HL-60 (cell line): ENCODE data around the gene GPR137.

ENCODE experiments used
- DNase-seq, 2 experiments: peaks; one replicate each; pipeline ENCODE4 v3.0.0-alpha.2; 2010 to 2020; ENCODE audit warnings: low read depth in 1 of 2, low spot score in 1 of 2
- H3K27ac ChIP-seq: fragments of 250-450 bp; sonication (Bioruptor Pico); replicated peaks from 2 replicates; pipeline ENCODE4 v1.5.1; 2020; ENCODE audit warnings: mild to moderate bottlenecking, moderate library complexity
- H3K27me3 ChIP-seq: fragments of 250-450 bp; sonication (Bioruptor Pico); 2 replicates; pipeline ENCODE4 v1.5.1; 2021; ENCODE audit warnings: mild to moderate bottlenecking, moderate library complexity; ENCODE audit not compliant: insufficient read depth, poor library complexity, severe bottlenecking
- H3K4me3 ChIP-seq: replicated peaks from 2 replicates; pipeline ENCODE4 v1.5.1; 2011; ENCODE audit warnings: mild to moderate bottlenecking, control low read depth, low read length; ENCODE audit not compliant: insufficient read depth
- CTCF ChIP-seq: IDR thresholded peaks from one replicate; pipeline ENCODE4 v1.5.1; 2011; ENCODE audit warnings: low read length, control low read depth, inconsistent platforms; ENCODE audit not compliant: insufficient read depth
- GABPA ChIP-seq: IDR thresholded peaks from 2 replicates; pipeline ENCODE4 v1.6.1; 2012; ENCODE audit warnings: low read depth
- POLR2AphosphoS5 ChIP-seq: IDR thresholded peaks from 2 replicates; pipeline ENCODE4 v1.6.1; 2012; ENCODE audit warnings: low read depth
- REST ChIP-seq: IDR thresholded peaks from 2 replicates; pipeline ENCODE4 v1.6.1; 2012; ENCODE audit warnings: low read depth; ENCODE audit not compliant: insufficient replicate concordance
- SPI1 ChIP-seq: IDR thresholded peaks from 2 replicates; pipeline ENCODE4 v1.6.1; 2012; ENCODE audit warnings: low read depth, mild to moderate bottlenecking, borderline replicate concordance

Gene GPR137

GRCh38 chr11:64290352-64291261 is 5.0 kb downstream of the GPR137 start:
- DNase-seq, result no peak
- no peak for TF ChIP-seq POLR2AphosphoS5
- no peak for TF ChIP-seq SPI1
- no peak for TF ChIP-seq REST
- TF ChIP-seq CTCF, result no peak
- no peak for TF ChIP-seq GABPA
- no peak overlapping the region for H3K4me3 ChIP-seq
- no peak overlapping the region for H3K27ac ChIP-seq
- H3K27me3 ChIP-seq, result peaks cover 42% of the 10 kb centered on the region

- TF ChIP-seq REST (no peak), POLR2AphosphoS5 (no peak), CTCF (no peak), SPI1 (no peak), GABPA (no peak)
- Histone ChIP-seq H3K27me3 (peaks cover 49% of the 10 kb centered on the region), H3K4me3 (no peak within 1 kb of the TSS), H3K27ac (no peak within 1 kb of the TSS)
- no peak for DNase-seq
Observed at GRCh38 chr11:64291262-64291751, 5.7 kb downstream of the GPR137 start, which contains the start of gene KCNK4. KCNK4 (plus strand) TSS chr11:64291302; CDS start chr11:64293019, 1,717 bp downstream.

- no peak for TF ChIP-seq SPI1
- no peak for TF ChIP-seq GABPA
- no peak for TF ChIP-seq REST
- no peak for TF ChIP-seq CTCF
- no peak for TF ChIP-seq POLR2AphosphoS5
- Histone ChIP-seq H3K27me3 (peaks cover 55% of the 10 kb centered on the region), H3K27ac (no peak overlapping the region), H3K4me3 (no peak overlapping the region)
- DNase-seq, result no peak
Observed at GRCh38 chr11:64291752-64292459, 6.3 kb downstream of the GPR137 start.
